ENCODE results near the gene CPNE8. TPM values are rescaled to one million over a fixed set of nuclear protein-coding genes. Genes with fewer than 3 reads are reported as not detected.

Gene CPNE8
- total and polyA plus RNA-seq, 10 of the 15 experiments (the other 5 are each of a cell fraction or from before 2014, with no cell fraction given) = 11.3 to 38.4 (median 18.9) TPM

DNA sequence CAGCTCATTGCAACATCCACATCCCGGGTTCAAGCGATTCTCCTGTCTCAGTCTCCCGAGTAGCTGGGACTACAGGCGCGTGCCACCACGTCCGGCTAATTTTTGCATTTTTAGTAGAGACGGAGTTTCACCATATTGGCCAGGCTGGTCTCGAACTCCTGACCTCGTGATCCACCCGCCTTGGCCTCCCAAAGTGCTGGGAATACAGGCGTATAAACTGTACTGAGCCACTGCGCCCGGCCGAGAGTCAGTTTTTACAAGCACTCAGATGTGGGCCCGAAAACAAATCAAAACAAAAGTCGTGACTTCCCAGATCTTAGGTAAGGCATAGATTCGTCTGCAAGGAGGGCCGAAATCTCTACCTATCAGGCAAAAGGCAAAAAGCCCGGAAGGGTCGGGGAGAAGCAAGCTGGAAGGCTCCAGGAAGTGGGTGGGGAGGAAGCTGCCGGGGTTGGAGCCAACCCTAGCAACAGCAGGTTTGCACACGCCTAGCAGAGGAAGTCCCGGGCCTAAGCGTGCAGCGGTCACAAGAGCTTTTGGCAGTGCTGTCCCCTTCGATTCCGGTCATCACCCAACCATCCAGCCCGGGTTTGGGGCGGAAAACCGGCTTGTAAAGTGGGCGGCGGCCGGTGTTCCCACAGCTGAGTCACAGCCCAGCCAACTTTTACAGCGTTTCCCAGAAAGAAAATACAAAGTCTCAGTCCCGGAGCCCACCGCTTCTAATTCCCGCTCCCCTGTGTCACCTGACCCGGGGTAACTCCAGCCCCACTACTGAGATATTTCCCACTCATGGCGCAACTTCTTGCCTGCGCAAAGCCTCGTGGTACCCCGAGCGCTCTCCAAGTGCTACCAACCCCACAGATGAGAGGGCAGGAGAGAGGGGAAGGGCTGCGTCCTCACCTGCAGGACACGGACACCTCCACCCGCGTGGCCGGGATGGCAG lies 583 bp downstream of the CPNE8 start (continued):
- TF ChIP-seq, protein P1, sequence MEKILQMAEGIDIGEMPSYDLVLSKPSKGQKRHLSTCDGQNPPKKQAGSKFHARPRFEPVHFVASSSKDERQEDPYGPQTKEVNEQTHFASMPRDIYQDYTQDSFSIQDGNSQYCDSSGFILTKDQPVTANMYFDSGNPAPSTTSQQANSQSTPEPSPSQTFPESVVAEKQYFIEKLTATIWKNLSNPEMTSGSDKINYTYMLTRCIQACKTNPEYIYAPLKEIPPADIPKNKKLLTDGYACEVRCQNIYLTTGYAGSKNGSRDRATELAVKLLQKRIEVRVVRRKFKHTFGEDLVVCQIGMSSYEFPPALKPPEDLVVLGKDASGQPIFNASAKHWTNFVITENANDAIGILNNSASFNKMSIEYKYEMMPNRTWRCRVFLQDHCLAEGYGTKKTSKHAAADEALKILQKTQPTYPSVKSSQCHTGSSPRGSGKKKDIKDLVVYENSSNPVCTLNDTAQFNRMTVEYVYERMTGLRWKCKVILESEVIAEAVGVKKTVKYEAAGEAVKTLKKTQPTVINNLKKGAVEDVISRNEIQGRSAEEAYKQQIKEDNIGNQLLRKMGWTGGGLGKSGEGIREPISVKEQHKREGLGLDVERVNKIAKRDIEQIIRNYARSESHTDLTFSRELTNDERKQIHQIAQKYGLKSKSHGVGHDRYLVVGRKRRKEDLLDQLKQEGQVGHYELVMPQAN (conservative IDR thresholded peaks at IDR 0.05) = 0 out of 2 replicates have a peak, but pooled peaks have one; percentile 27
- TF ChIP-seq RBBP5 (conservative IDR thresholded peaks at IDR 0.05) (no peak), ATF7 (IDR thresholded peaks at IDR 0.05; ENCODE audit: low read depth) (peak; percentile 21; the same call in 1 of the 2 replicates), JUND (IDR thresholded peaks at IDR 0.05; ENCODE audit: low read depth, low read length) (no peak), EP300 (IDR thresholded peaks at IDR 0.05; ENCODE audit: borderline replicate concordance in 1 of 2, control insufficient read depth in 1 of 2, low read depth in 2 of 2, low read length in 2 of 2) (peak in 1 of 2 experiments; percentile 51; a peak in 1 of 4 replicates), RB1 (IDR thresholded peaks at IDR 0.05; ENCODE audit: borderline replicate concordance) (no peak), HCFC1 (IDR thresholded peaks at IDR 0.05; ENCODE audit: low read length) (peak; percentile 31; the same call in 1 of the 2 replicates), NFYB (IDR thresholded peaks at IDR 0.05; ENCODE audit: insufficient read depth, low read depth, low read length) (peak; percentile 49; the same call in 1 of the 2 replicates), CBFB (IDR thresholded peaks at IDR 0.05; ENCODE audit: low read depth) (peak; percentile 29; the same call in 1 of the 2 replicates), SMAD1 (IDR thresholded peaks at IDR 0.05; ENCODE audit: low read depth, partially characterized antibody) (no peak), ZNF207 (IDR thresholded peaks at IDR 0.05; ENCODE audit: borderline replicate concordance) (no peak; the same call in 1 of the 2 replicates), BMI1 (IDR thresholded peaks at IDR 0.05; ENCODE audit: borderline replicate concordance) (0 out of 2 replicates have a peak, but pooled peaks have one; percentile 13), PML (IDR thresholded peaks at IDR 0.05; ENCODE audit: low read length) (0 out of 2 replicates have a peak, but pooled peaks have one; percentile 27), HDAC2 (IDR thresholded peaks at IDR 0.05) (no peak), YBX1 (IDR thresholded peaks at IDR 0.05) (no peak)
- TF ChIP-seq, protein P2, sequence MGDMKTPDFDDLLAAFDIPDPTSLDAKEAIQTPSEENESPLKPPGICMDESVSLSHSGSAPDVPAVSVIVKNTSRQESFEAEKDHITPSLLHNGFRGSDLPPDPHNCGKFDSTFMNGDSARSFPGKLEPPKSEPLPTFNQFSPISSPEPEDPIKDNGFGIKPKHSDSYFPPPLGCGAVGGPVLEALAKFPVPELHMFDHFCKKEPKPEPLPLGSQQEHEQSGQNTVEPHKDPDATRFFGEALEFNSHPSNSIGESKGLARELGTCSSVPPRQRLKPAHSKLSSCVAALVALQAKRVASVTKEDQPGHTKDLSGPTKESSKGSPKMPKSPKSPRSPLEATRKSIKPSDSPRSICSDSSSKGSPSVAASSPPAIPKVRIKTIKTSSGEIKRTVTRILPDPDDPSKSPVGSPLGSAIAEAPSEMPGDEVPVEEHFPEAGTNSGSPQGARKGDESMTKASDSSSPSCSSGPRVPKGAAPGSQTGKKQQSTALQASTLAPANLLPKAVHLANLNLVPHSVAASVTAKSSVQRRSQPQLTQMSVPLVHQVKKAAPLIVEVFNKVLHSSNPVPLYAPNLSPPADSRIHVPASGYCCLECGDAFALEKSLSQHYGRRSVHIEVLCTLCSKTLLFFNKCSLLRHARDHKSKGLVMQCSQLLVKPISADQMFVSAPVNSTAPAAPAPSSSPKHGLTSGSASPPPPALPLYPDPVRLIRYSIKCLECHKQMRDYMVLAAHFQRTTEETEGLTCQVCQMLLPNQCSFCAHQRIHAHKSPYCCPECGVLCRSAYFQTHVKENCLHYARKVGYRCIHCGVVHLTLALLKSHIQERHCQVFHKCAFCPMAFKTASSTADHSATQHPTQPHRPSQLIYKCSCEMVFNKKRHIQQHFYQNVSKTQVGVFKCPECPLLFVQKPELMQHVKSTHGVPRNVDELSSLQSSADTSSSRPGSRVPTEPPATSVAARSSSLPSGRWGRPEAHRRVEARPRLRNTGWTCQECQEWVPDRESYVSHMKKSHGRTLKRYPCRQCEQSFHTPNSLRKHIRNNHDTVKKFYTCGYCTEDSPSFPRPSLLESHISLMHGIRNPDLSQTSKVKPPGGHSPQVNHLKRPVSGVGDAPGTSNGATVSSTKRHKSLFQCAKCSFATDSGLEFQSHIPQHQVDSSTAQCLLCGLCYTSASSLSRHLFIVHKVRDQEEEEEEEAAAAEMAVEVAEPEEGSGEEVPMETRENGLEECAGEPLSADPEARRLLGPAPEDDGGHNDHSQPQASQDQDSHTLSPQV (IDR thresholded peaks at IDR 0.05) = 0 out of 2 replicates have a peak, but pooled peaks have one; percentile 25
- TF ChIP-seq, protein P3, sequence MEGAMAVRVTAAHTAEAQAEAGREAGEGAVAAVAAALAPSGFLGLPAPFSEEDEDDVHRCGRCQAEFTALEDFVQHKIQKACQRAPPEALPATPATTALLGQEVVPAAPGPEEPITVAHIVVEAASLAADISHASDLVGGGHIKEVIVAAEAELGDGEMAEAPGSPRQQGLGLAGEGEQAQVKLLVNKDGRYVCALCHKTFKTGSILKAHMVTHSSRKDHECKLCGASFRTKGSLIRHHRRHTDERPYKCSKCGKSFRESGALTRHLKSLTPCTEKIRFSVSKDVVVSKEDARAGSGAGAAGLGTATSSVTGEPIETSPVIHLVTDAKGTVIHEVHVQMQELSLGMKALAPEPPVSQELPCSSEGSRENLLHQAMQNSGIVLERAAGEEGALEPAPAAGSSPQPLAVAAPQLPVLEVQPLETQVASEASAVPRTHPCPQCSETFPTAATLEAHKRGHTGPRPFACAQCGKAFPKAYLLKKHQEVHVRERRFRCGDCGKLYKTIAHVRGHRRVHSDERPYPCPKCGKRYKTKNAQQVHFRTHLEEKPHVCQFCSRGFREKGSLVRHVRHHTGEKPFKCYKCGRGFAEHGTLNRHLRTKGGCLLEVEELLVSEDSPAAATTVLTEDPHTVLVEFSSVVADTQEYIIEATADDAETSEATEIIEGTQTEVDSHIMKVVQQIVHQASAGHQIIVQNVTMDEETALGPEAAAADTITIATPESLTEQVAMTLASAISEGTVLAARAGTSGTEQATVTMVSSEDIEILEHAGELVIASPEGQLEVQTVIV (IDR thresholded peaks at IDR 0.05; ENCODE audit: borderline replicate concordance, partially characterized antibody) = peak; percentile 55
